Breast epithelium (tissue), 3 donors: ENCODE data around the gene GAL3ST2.

Experiments
- CTCF ChIP-seq, 3 donors: fragments of 450-650 bp; IDR thresholded peaks; one replicate each; pipeline ENCODE4 v1.5.1; 2016 to 2017; ENCODE audit warnings: antibody characterized with exemption in 3 of 3, mild to moderate bottlenecking in 3 of 3, moderate library complexity in 3 of 3
- POLR2A ChIP-seq: fragments of 450-650 bp; IDR thresholded peaks from one replicate; pipeline ENCODE4 v1.6.1; 2016; ENCODE audit warnings: antibody characterized with exemption, mild to moderate bottlenecking, moderate library complexity
- POLR2AphosphoS5 ChIP-seq, 3 donors: sonication (generic); formaldehyde crosslinking; IDR thresholded peaks; one replicate each; pipeline ENCODE4 v1.6.1; 2017; ENCODE audit warnings: antibody characterized with exemption in 3 of 3

GRCh38 chr2:241837197-241837965 is 60.8 kb downstream of the GAL3ST2 start:
- TF ChIP-seq POLR2A, result no peak
- no peak for TF ChIP-seq CTCF (IDR thresholded peaks at IDR 0.05)
- TF ChIP-seq POLR2AphosphoS5 (IDR thresholded peaks at IDR 0.05), result no peak
